HG02938 (cell line): ENCODE results near the gene SYNJ1.
"Not testable (repeated sequence)": the region's sequence is repeated elsewhere in the genome, so short reads cannot be mapped to it uniquely, and the experiment has no call there.

ENCODE experiments used
- ATAC-seq: cut with Tn5 transposase; IDR thresholded peaks from one replicate; pipeline ENCODE4 v1.9.1; 2021; ENCODE audit warnings: mild to moderate bottlenecking, moderate library complexity; ENCODE audit not compliant: unreplicated experiment

SYNJ1 gene

DNA sequence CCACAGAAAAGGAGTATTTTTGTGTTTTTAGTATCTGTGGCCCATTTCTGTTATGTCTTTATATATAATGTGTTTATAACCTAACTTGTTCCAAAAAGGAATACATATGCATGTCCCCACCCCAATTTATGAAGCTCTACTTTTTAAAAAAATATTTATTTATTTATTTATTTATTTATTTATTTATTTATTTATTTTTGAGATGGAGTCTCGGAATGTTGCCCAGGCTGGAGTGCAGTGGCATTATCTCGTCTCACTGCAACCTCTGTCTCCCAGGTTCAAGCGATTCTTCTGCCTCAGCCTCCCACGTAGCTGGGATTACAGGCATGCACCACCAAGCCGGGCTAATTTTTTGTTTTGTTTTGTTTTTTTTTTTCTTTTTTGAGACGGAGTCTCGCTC, 32.3 kb downstream of the SYNJ1 start:
- ATAC-seq = not testable (repeated sequence)

GRCh38 chr21:32693581-32693980, 34.2 kb downstream of the SYNJ1 start:
- ATAC-seq = no peak

- ATAC-seq = no peak
Observed at GRCh38 chr21:32690085-32690484, 37.7 kb downstream of the SYNJ1 start.

DNA sequence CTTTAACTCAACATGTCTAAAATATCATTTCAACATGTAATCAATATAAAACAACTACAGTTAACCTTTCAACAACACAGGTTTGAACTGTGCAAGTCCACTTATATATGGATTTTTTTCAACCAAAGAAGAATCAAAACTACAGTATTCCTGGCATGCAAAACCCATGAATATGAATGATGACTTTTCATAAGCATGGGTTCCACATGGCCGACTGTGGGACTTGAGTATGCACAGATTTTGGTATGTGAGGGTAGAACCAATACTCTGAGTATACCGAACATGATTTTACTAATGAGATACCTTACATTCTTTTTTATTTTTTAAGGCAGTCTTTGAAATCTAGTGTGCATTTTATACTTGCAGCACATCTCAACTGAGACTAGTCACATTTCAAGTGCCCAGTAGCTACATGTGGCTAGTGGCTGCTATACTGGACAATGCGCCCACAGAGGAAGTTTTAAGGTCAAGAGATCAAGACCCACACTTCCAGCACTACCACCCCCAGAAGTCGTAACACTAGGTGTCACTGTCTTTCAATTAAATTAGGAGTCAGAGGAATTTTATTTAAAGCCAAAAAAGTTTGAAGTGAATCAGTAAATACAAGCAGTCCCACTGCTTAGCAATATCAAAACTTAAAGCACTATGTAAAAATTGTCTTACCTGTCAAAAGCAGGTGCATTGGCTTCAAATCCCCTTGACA, 40.0 kb downstream of the SYNJ1 start:
- no peak for ATAC-seq

GRCh38 chr21:32682696-32683474, 44.9 kb downstream of the SYNJ1 start:
- no peak for ATAC-seq

DNA sequence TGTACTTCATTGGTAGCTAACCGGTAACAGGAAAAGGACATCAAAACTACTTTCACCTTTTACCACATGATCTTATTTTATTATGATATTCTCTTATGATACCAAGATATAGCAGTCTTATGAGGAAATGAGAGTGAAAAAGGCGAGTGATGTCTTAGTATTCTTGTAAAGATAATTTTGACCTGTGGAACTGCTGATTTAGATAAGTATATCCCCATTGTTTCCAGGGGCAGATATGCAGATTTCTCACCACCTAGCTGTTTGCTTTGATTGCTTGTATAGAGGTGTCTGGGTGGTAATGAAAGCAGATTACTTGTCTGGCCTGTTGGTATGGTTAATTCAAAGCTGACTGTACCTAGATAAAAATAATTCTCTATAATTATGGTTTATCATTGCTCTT, 53.1 kb downstream of the SYNJ1 start:
- ATAC-seq = no peak

- no peak for ATAC-seq
Observed at GRCh38 chr21:32674038-32674437, 53.8 kb downstream of the SYNJ1 start.

DNA sequence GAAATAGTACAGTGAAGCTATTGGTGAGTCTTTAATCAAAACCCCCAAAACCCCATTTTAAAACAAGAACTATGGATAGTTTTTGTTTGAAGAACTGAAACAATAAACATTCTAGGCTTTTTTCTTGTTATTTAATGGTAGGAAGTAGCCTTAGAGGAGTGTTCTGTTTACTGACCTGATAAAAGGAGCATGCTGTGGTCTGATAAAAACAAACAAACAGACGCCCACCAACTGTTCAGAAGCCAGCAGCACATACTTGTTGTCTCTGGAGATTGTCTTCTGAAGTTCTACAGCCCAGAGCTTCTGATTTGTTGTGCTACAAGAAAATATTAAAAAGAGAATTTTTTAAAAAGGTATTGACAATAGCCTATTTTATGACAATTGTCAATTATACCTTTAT, 61.6 kb downstream of the SYNJ1 start:
- ATAC-seq = no peak

GRCh38 chr21:32664095-32664494, 63.7 kb downstream of the SYNJ1 start:
- ATAC-seq = not testable (repeated sequence)

- ATAC-seq = not testable (repeated sequence)
Observed at GRCh38 chr21:32661981-32662380, 65.8 kb downstream of the SYNJ1 start.

GRCh38 chr21:32661026-32661782, 66.6 kb downstream of the SYNJ1 start:
- ATAC-seq = not testable (repeated sequence)

DNA sequence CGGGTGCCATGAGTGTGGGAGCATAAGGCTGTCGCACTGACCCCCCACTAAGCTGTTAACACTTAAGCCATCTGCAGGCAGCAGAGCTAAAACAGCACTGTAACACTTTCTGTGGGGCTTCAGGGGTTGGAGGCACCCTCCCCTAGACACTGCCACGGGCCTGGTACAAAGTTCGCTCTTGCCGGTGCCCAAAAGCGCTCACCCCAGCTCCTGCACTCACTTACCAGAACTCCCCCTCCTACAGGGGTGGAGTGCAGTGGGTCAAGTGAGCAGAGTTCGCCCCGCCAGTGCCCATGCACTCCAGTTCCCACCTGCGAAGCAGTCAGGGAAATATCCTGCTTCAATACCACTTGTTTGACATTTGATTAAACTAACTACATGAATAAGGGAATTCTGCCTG, 69.3 kb downstream of the SYNJ1 start:
- no peak for ATAC-seq

DNA sequence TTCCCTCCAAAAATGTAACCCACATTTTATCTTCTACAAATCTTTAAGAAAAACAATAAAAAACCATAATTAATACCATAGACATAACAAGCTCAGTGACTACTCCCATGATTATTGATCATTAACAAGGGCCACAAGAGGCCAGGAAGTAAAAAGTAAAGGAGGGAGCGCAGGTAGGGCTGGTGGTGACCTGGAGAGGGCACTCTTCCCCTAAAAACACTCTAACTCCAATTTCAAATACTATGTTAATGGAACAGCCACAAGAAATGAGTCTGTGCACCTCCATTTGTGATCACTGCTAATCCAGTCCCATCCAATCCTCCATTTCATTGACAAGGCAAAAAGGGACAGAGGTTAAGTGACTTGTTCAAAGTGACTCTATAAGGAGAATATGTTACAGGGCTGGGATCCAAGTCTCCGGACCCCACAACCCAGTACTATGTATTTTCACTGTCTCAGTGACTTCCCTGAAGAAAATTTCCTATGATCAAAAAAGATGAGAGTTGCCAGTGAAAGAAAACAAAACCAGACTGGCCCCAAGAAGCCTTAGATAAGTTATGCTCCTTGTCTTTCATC, 74.4 kb downstream of the SYNJ1 start:
- ATAC-seq = no peak

DNA sequence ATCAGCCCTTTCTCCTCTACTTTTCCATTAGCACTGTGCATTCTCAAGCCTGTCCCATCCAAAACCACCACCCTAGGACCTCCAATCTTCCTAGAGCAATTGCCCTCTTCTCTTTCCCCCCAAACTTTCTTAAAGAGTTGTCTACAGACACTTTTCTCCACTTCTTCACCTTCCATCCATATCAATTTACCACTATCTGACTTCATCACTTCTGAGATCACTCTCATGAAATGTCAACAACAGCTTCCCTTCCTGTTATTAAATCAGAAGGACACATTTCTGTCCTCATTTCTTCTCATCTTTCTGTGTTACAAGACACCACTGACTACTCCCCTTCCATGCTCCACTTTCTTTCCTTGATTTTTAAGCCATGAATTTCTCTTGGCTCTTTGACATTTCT, 79.6 kb downstream of the SYNJ1 start:
- no peak for ATAC-seq

GRCh38 chr21:32645261-32646182, 82.3 kb downstream of the SYNJ1 start:
- no peak for ATAC-seq

DNA sequence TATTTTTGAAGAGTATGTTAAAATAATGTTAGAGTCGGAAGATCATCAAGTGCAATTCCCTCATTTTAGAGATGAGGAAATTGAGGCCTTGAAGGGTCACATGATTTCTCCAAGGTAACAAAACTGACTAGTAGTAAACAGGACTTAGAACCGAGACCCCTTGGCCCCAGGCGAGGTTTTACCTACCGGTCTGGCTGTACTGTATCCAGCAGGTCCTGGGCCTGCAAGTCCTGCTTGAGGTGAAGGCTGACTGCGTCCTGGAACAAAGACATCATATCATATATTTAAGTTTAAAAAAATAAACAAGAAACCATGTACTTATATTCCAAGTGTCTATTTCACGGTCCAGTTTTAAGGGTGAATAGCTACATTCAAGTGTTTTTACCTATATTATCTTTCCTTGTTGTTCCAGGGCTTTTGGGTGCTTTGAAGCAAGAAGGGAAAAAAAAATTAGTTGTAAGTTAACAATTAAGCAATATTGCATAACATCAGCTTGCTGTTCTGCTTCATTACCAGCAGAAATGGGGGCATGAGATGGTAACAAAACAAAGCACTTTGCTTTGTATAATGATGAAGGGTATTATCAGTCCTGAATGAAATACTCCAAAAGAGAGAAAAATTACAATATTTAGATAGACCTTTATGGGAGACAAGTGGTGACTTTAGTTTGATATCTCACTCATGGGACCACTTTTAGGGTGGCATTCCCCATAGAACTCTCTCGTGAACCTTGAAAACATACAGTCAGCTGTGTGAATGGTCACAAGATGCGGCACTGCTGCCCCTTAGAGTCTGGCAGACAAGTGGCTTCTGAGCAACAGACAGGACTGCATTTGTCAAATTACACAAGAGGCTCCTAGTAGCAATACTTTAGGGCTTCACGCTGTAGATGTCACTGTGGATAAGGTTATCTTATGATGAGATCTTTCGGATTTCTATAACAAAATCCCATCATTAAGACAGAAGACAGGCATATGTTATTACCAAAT, 85.8 kb downstream of the SYNJ1 start:
- no peak for ATAC-seq

DNA sequence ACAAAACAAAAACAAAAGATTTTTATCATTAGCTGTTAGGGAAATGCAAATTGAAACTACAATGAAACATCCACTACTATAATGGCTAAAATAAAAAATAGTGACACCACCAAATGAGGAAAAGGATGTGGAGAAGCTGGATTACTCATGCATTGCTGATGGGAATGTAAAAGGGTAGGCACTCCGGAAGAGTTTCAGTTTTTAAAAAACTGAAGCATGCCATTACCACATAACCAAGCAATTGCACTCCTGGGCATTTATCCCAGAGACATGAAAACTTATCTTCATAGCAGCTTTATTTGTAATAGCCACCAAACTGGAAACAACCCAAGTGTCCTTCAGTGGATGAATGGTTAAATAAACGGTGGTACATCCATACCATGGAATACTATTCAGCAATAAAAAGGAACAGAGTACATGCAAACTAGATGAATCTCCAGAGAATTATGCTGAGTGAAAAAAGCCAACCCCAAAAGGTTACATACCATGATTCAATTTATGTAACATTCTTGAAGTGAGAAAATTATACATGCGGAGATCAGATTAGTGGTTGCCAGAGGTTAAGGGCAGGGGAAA, 101.1 kb downstream of the SYNJ1 start:
- ATAC-seq = no peak

GRCh38 chr21:32618218-32618617, 109.6 kb downstream of the SYNJ1 start:
- not testable (repeated sequence) for ATAC-seq
